GM18502 (cell line): ENCODE data around the gene CFAP70.
"Not testable (repeated sequence)": the region's sequence is repeated elsewhere in the genome, so short reads cannot be mapped to it uniquely, and the experiment has no call there.

Experiments
- ATAC-seq: cut with Tn5 transposase; IDR thresholded peaks from one replicate; pipeline ENCODE4 v1.9.1; 2021; ENCODE audit warnings: mild to moderate bottlenecking; ENCODE audit not compliant: unreplicated experiment, poor library complexity

Gene CFAP70

GRCh38 chr10:73261362-73261995 is 97.2 kb downstream of the CFAP70 start:
- no peak for ATAC-seq

GRCh38 chr10:73258612-73259011 is 100.1 kb downstream of the CFAP70 start:
- ATAC-seq = not testable (repeated sequence)

GRCh38 chr10:73253225-73253555 is 105.5 kb downstream of the CFAP70 start:
- no peak for ATAC-seq

GRCh38 chr10:73252445-73253224 is 106.0 kb downstream of the CFAP70 start, which contains the start of gene MRPS16:
MRPS16 (minus strand) TSS chr10:73252644; CDS start chr10:73252482, 162 bp downstream.
- ATAC-seq = peak; percentile 79

- no peak for ATAC-seq
Observed at GRCh38 chr10:73251683-73252444, 106.8 kb downstream of the CFAP70 start.

GRCh38 chr10:73248259-73248724 is 110.4 kb downstream of the CFAP70 start:
- no peak for ATAC-seq

GRCh38 chr10:73247509-73248258 is 111.0 kb downstream of the CFAP70 start:
- ATAC-seq = no peak

GRCh38 chr10:73246646-73247508 is 111.8 kb downstream of the CFAP70 start, which contains the start of gene DNAJC9:
DNAJC9 (minus strand) TSS chr10:73247255; CDS start chr10:73247189, 66 bp downstream.
- ATAC-seq = peak; percentile 88

GRCh38 chr10:73246322-73246645 is 112.4 kb downstream of the CFAP70 start:
- no peak for ATAC-seq

- ATAC-seq = no peak
Observed at GRCh38 chr10:73244866-73245477, 113.7 kb downstream of the CFAP70 start.

- ATAC-seq = no peak
Observed at GRCh38 chr10:73239908-73240307, 118.8 kb downstream of the CFAP70 start.

- ATAC-seq = no peak
Observed at GRCh38 chr10:73238990-73239566, 119.6 kb downstream of the CFAP70 start.

GRCh38 chr10:73234695-73235094 is 124.0 kb downstream of the CFAP70 start:
- no peak for ATAC-seq

- ATAC-seq = no peak
Observed at GRCh38 chr10:73233883-73234282, 124.8 kb downstream of the CFAP70 start.

GRCh38 chr10:73232887-73233286 is 125.8 kb downstream of the CFAP70 start:
- ATAC-seq = no peak

- ATAC-seq = no peak
Observed at GRCh38 chr10:73229567-73229966, 129.1 kb downstream of the CFAP70 start.

- no peak for ATAC-seq
Observed at GRCh38 chr10:73228247-73228646, 130.4 kb downstream of the CFAP70 start.

GRCh38 chr10:73226663-73227062 is 132.0 kb downstream of the CFAP70 start:
- ATAC-seq = no peak

- no peak for ATAC-seq
Observed at GRCh38 chr10:73225518-73225917, 133.1 kb downstream of the CFAP70 start.
